Endothelial cell of umbilical vein (primary cell): Measurements from ENCODE around the gene DHX35.

Experiments
- CTCF ChIP-seq, 2 donors: IDR thresholded peaks; 1 replicate in 1 of 2; 2 replicates in 1 of 2; pipeline ENCODE4 v1.5.1; 2011; ENCODE audit warnings: low read length in 2 of 2, mild to moderate bottlenecking in 2 of 2, moderate library complexity in 2 of 2, control low read depth in 1 of 2, inconsistent platforms in 1 of 2, low read depth in 1 of 2; ENCODE audit not compliant: insufficient read depth in 1 of 2; ENCODE audit errors: extremely low read depth in 1 of 2
- MYC ChIP-seq: IDR thresholded peaks from one replicate; pipeline ENCODE4 v1.6.1; 2011; ENCODE audit warnings: mild to moderate bottlenecking, low read depth, low read length

DNA sequence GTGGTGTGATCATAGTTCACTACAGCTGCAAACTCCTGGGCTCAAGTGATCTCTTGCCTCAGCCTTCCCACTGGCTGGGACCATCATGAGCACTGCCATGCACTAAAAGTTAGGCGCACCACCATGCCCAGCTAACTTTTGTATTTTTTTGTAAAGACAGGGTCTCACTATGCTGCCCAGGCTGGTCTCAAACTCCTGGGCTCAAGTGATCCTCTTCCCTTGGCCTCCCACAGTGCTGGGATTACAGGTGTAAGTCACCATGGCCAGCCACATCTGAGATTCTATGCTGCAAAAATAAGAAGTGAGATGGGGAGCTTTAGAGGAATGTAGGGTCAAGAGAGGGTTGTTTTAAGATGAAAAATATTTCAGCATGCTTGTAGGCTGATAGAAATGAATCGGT is 37.4 kb upstream of the DHX35 start:
- no peak for TF ChIP-seq CTCF (IDR thresholded peaks at IDR 0.05; ENCODE audit: extremely low read depth in 1 of 2, insufficient read depth in 1 of 2, low read depth in 1 of 2, low read length in 2 of 2)
- no peak for TF ChIP-seq MYC
